NCI-H2081 (cell line): ENCODE measurements around the gene STARD5.
"Not testable (repeated sequence)": the region's sequence is repeated elsewhere in the genome, so short reads cannot be mapped to it uniquely, and the experiment has no call there.

Source experiments
- DNase-seq, 2 experiments: peaks; one replicate each; lab custom pipeline; 2025; lab: John Stamatoyannopoulos, UW

Gene STARD5, protein sequence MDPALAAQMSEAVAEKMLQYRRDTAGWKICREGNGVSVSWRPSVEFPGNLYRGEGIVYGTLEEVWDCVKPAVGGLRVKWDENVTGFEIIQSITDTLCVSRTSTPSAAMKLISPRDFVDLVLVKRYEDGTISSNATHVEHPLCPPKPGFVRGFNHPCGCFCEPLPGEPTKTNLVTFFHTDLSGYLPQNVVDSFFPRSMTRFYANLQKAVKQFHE

DNA sequence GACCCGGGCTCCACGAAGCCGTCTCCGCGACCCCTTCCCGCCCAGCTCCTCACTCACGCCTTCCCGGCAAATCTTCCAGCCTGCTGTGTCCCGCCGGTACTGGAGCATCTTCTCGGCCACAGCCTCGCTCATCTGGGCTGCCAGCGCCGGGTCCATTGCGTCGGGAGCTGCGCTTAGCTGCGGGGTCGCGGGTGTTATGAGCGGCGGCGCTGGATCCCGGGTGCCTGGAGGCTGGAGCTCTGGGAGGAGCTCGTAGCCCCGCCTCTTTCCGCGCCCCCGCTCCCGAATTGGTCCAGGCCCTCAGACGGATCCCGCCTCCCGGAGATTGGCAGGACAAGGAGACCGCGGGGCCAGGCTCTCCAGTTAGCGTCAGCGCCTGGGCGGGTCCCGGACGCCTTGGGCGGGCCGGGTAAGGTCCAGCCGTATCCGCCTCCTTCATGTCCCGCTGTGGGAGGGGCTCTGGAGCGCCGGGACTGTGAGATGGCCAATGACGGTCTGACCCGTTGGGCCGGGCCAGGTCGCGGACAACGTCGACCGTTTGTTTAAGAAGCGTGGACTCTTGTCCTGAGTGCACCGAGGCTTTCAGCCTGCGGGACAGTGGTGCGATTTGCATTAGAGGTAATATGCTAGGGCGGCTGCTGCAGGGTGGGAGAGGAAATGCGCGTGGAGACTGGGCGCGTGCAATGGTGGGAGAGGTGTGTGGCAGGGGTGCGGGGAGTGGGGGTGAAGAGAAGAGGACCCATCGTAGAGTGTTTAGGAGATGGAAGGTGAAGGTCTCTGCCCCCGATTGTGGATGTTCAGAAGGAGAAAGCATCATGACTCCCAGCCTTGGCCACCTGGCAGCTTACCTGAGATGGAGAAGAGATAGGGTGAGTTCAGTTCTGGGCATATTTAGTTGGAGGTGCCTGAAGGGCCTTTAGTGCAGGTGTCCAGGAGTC lies at the start of gene STARD5:
Gene STARD5, minus strand, starts transcription at position 198 of the 938 bp plus-strand sequence. Its CDS starts 42 bp downstream, at position 156.
- DNase-seq = peak; percentile 96 to 97

DNA sequence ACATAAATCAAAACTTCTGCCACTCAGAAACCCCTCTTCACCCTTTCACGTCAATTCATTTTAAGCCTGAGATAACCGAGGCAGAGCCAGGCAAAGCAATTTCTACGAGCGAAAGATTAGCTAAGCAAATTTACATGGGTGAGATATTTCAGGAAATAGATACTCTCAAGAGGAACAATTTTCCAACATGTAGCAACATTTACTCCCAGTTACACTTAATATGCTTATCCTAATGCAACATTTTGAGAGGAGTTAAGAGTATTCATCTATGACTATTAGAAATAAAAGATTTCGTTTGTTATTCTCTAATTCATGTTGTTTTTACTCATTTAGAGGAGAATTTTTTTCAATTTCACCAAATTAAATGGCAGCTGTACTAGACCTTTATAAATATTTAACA lies 49.2 kb upstream of the STARD5 start:
- DNase-seq = no peak

DNA sequence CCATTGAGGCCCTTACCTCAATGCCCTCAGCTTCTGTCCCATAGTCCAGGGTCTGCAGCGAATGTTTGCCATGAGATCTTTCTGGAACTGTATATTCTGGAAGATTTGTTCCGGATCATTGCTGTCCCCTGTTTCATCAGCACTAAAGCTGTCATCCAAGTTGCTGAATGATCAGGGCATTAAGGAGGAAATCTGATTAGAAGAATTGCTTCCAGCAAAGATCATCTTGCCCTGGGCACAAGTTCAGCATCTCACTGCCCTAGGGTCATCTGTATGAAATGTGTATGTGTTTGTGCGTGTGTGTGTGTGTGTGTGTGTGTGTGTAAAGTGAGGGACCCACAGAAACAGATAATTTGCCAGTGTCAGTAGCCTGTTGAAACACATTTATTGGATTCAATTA lies 48.6 kb upstream of the STARD5 start:
- DNase-seq = no peak

DNA sequence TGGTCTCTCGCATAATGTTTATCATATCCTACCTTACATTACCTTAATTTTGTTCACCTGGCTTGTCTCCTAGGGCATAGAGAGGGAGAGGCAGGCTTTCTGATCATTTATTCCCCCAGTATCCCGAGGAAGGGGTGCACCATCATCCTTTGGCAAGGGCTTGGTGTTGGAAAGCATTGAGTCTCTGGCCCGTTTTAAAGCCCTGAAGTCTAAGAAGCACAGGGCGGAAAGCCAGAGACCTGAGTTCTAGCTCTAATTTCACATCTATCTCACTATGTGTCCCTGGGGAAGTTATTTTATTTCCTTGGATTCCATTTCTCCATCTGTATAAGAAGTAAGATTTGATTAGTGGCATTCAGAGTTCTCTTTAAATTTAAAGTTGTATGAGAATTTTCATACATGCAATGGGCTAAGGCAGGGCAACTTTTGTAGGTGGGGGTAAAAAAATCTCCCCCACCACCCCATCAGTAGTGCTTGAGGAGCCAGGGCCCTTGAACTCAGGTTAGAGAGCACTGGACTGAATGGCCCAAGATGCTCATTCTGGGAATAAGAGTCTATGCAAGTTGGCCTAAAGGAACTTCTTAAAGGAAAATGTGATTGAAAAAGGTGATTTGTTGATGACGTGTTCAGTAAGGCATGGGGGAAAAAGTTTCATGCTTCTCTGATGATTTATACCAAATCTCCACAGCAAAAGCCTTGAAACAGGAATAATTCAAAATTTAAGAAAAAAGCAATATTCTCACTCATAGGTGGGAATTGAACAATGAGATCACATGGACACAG lies 40.0 kb upstream of the STARD5 start:
- DNase-seq = no peak

DNA sequence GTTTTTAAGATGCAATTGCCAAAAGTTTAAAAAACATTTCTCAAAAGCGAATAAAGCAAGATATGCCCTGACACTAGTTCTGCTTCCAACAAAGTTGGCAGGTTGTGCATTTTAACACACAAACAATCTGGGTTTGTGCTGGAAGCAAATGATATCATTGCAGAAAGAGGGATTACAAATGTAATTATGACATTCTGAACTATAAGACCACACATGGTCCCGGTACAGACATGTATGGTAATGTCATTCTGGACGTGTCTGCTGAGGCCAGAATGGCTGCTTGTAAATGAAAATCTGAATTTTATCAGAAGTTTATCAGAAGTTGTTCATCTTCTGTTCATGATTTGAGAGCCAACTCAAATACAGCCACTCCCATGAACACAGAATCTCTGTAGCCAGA lies 39.3 kb upstream of the STARD5 start:
- no peak for DNase-seq

DNA sequence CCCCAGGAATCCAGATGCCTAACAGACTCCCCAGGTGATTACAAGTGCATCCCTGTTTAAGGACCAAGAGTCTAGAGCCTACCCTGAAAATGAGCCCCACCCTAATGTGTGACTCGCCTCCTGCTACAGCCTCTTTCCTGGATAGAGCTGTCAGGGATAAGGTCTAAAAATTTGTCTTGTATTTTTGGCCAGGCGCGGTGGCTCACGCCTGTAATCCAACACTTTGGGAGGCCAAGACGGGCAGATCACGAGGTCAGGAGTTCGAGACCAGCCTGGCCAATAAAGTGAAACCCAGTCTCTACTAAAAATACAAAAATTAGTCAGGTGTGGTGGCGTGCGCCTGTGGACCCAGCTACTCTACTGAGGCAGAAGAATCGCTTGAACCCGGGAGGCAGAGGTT lies 38.8 kb upstream of the STARD5 start:
- DNase-seq = no peak

DNA sequence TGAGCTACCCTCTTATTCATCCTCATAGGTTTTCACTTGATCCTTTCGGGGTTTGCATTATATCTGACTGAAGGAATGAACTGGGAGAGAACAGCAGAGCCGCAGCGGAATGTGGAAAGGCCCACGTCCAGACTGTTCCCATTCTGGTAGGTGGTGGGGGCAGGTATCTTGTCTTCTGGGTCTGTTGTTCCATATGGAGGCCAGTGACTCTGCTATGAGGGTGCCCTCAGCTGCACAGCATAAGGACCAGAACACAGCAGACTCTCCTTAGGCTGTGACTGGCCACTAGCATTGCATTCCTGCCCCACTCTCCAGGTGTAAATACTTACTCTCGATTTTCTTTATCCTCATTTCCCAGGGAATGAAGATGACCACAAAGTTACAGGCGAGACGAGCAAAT lies 38.0 kb upstream of the STARD5 start:
- no peak for DNase-seq

DNA sequence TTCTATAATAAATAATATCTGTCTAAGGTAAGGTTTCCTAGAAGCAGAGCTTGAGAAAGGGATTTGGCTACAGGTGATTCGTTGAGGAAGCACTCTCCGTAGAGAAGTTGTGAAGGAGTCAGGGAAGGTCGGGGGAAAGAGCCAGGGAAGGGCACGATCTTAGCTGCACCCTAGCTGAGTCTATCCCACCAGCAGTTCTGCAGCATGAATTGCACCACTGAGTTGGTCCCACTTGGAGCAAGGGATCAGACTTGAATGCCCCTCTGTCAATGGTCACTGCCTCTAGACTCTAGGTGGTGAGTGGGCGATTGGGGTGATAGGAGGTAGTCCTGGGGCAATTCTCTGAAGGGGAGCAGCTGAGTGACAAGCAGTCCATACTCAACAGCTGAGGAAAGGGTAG lies 36.5 kb upstream of the STARD5 start:
- no peak for DNase-seq

DNA sequence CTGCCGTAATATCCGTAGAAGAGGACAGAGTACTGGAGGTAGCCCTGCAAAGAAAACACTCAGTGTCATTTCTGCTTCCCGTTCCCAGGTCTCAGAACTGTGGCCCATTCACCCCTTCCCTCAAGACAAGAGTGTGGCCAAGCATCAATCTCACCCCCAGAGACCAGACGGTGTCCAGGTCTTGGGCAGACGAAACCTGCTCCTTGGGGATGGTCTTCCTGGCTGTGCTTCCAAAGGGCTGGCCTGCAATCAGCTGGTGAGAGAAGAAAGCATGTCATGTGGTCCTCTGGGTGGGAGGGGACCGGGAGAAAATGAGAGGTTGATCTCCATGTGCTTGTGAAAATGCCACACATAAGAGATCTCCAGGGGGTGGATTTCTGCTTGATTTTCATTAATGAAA lies 34.3 kb upstream of the STARD5 start:
- no peak for DNase-seq

DNA sequence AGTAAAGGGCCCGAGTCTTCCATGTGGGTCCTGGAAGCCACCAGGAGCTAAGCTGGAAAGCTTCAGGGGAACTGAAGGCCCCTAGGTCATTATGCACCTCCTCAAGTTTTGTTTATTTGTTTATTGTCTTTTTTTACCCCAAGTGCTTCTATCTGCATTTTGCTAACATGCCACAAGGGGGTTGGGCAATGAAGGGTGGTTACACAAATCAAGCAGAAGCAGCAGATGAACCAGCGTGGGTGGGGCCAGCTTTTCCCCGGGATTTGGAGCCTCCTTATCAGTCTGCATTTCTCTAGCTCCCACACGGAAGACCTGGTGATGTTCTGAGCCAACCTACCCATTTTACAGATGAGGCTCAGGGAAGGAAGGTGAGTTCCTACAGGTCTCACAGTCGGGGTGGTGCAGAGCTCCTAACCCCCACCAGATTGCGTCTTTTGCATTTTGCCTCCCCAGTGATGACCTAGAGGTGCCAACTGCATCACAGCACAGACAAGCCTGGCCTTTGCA lies 33.3 kb upstream of the STARD5 start:
- DNase-seq = no peak

DNA sequence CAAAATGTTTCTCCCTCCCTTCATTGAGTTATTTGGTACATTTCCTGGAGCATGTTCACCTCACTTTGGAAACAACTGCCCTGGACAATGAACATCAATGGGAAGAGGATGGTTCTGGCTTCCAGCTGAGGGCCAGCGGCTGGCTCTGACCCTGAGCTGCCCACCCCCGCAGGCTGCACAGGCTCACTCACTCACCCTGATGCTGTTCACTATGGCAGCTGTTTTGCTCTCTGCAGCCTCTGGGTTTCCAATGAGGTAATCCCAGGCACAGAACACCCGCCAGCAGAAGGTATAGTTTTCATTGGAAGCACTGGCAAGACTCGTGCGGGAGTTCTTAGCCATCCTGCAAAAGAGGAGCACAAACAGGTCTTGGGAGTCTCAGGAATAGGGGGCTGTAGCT lies 32.3 kb upstream of the STARD5 start:
- no peak for DNase-seq

DNA sequence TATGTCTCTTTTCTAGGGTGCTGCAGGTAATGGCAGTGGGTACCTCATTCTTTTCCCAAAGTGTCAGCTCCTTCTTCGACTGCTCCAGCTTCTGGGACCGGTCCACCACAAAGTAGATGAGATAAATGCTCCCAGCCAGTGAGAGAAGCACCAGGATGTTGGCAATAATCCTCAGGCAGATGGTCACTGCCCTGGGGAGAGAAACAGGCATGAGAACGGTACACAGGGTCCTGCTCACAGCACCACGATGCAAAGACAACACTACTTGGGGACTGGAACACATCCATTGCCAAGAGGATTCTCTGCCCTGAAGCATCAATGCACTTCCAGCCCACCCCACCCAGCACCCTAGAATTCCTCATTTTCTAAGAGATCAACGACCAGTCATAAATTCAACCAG lies 27.7 kb upstream of the STARD5 start:
- no peak for DNase-seq

DNA sequence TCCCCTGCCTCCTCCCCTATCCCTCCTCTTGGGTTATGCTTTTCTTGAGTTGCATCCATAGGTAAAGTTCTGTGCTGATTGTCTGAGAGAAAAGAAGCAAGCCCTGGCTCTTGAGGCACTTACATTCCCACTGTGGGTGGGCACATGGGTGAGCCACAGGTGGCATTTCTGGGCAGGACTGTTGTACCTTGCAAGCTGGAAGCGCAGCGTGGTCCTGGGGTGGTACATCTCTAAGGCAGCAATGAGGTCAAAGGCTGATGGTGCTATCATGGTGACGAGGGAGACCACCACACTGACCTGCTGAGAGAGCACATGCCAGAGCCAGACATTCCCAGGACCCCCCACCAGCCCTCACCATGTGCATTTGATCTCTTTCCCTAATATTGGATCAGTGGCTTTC lies 25.3 kb upstream of the STARD5 start:
- no peak for DNase-seq

DNA sequence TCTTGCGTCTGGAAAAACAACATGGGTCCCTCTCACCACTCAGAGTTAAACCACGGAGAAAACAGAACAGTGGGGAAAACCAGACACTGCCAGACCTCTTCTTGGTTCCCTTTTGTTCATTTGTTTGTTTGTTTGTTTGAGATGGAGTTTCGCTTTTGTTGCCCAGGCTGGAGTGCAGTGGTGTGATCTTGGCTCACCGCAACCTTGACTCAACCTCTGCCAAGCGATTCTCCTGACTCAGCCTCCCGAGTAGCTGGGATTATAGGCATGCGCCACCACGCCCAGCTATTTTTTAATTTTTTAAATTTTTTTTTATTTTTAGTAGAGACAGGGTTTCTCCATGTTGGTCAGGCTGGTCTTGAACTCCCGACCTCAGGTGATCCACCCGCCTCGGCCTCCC lies 24.8 kb upstream of the STARD5 start:
- not testable (repeated sequence) for DNase-seq

DNA sequence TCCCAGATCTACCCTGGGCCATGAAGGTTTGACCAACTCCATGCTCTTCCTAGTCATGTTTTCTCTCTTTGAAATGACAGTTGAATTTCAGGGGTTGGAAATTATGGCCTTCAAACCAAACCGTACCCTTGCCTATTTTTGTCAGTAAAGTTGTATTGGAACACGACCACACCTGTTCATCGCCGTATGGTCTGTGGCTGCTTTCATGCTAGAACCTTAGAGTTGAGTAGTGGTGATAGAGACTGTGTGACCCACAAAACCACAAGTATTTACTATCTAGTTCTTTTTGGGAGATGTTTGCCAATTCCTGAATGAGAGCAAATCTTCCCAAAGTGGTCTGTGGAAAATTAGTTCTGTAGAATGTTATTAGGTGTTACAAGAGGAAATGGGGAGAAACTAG lies 24.0 kb upstream of the STARD5 start:
- DNase-seq = no peak

DNA sequence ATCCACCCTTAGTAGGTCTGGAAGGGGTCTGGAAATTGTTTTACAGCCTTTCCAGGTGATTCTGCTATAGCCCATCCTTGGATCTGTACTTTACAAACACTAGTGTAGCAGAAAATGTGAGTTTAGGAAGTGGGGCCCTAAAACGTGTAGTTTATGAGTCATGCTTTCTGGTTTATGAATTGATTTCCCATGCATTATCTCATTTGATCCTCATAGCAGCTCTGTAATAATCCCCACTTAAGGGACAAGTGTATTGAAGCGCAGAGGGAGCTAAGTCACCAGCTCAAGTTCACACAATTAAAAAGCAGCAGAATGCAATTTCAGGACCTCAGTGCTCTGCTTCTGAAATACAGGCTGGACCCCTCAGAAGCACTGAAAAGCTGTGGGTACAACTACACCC lies 22.7 kb upstream of the STARD5 start:
- no peak for DNase-seq

DNA sequence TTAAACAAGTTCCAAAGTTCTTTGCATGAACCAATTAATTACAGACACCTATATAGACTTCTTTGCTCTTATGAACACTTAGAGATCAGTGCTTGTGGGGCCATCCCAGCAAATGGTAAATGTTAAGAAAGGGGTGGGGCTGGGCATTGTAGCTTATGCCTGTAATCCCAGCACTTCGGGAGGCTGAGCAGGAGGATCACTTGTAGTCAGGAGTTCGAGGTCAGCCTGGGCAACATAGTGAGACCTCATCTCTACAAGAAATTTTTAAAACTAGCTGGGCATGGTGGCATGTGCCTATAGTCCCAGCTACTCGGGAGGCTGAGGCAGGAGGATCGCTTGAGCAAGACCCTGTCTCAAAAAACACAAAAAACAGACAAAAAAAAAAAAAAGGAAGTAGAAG lies 19.4 kb upstream of the STARD5 start:
- no peak for DNase-seq

DNA sequence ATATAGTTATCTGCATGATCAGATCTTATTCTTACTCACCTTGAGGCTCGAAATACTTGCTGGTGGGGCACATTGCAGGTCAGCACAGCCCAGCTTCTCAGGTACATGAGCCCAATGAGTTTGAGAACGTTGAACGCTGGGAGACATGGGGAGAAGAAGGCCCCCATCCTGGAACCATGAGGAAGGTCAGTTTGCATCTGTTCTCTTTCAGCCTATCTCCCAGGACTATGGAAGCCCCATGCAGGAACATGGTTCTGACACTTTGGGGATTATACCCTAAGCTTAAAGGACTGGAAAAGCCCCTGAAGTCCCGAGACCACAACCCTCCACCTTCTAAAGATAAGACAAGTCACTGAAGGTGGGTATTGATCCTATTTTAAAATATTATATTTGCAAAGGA lies 17.4 kb upstream of the STARD5 start:
- no peak for DNase-seq

DNA sequence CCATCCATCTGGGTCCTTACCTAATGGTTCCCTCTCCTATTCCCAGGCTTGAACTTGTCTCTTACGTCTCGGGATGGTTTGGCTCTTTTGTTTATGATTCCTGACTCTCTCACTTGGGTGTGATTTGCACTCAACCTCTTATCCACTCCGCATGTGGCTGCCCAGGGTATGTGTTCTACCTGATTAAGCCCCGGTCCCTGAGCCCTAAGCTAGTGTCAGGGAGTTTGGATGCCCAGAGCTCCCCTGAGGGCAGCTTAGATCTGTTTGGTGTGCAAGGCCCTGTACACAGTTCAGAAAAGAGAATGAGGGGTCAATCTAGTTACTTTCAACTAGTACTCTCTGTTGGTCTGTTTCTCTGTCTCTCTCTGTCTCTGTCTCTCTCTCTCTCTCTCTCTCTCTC lies 15.9 kb upstream of the STARD5 start:
- no peak for DNase-seq

DNA sequence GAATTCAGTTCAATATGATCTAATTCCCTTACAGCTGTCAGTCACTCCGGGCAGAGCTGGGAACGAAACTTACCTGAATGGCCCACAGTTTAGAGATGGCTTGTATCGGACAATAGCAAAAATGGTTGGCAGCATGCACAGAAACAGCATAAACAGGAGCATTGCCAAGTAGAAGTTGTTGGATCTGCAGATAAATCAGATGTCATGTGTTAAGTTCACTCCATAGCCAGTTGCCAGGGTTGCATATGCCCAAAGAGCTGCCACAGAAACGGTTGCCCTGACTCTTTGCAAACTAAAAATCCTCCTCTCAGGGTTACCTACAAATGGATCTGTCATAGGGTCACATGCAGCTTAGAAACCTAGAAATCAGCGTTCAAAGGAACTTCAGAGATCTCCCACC lies 15.4 kb upstream of the STARD5 start:
- no peak for DNase-seq

DNA sequence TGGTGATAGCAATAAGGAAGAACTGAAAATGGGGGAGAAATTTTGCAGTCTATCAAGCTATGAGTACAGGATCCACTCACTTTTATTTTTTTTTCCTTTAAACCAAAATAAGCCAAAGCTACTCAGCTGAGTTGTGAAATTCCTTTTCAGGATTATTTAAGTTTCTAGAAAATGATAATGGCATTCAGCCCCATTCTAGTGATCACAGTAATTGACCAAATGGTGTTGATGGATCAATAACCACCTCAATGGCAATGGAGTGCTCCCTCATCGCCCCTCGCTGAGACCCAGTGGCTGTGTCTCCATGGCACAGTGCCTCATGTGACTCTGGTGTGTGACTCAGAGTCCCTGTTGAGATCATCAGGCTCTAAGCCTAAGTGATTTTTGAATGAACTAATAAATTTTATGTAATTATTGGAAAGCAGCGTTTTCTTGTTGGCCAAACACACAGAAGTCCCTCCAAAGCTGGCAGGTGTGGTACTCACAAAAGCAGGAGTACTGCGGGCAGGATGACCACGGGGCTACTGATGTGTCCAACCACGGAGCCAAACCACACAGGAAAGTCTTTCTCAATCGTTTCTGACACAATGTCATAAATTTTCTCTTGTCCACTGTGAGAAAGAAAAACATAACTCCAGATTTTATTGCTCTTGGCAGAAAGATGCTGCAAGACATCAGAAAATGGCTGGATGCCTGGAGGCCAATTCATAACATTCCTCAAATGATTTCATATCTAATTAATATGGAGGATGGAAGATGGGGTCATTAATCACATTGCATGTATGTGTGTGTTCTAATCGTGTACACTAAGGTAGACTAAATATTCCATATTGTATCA lies 14.4 kb upstream of the STARD5 start:
- no peak for DNase-seq

DNA sequence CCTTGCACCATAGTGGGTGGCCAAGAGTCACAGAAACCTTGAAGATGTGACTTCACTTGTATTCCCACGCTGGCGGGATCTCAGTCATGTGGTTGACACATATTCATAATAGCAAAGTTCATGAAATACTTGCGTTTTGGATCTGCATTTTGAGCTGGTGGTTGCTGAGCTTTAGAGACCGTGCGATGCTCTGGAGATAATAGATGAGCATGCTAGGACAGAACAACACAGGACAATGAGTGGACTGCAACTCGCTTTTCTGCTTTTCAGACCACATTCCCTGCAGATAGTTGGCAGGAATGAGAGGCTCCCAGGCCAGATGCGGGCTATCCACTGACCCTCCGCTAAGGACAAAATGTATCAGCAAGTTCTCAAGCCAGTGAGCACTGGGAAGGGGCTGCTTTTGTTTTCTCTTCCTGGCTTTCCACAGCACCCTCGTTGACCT lies 13.8 kb upstream of the STARD5 start:
- DNase-seq = no peak
